Measurements from ENCODE around the gene EIF3B.

Gene EIF3B

GRCh38 chr7:2314209-2314955 is 40.2 kb upstream of the EIF3B start, which contains the start of gene SNX8:
SNX8 (minus strand) TSS chr7:2314441; CDS start chr7:2314421, 20 bp downstream.
- TF ChIP-seq CTCF (IDR thresholded peaks at IDR 0.05; ENCODE audit: borderline replicate concordance, insufficient read depth, low read depth, low read length): 0 out of 2 replicates have a peak, but pooled peaks have one; percentile 5
- H3K4me3 ChIP-seq (ENCODE audit: low read depth, low read length): peak within 1 kb of the TSS; percentile 93

GRCh38 chr7:2314956-2315530 is 39.6 kb upstream of the EIF3B start:
- H3K4me3 ChIP-seq (ENCODE audit: low read depth, low read length): peak overlapping the region; percentile 53

GRCh38 chr7:2315787-2316186 is 38.8 kb upstream of the EIF3B start:
- TF ChIP-seq CTCF (IDR thresholded peaks at IDR 0.05; ENCODE audit: borderline replicate concordance, insufficient read depth, low read depth, low read length): no peak

GRCh38 chr7:2316578-2316977 is 38.0 kb upstream of the EIF3B start:
- no peak overlapping the region for H3K4me3 ChIP-seq (ENCODE audit: low read depth, low read length)
- no peak for TF ChIP-seq CTCF (IDR thresholded peaks at IDR 0.05; ENCODE audit: borderline replicate concordance, insufficient read depth, low read depth, low read length)

More at GRCh38 chr7:2315787-2316186, 38.8 kb upstream of the EIF3B start:
- no peak overlapping the region for H3K4me3 ChIP-seq (ENCODE audit: low read depth, low read length)

GRCh38 chr7:2317556-2318293 is 36.9 kb upstream of the EIF3B start:
- TF ChIP-seq CTCF (IDR thresholded peaks at IDR 0.05; ENCODE audit: borderline replicate concordance, insufficient read depth, low read depth, low read length): no peak
- no peak overlapping the region for H3K4me3 ChIP-seq (ENCODE audit: low read depth, low read length)

GRCh38 chr7:2321020-2321419 is 33.6 kb upstream of the EIF3B start:
- TF ChIP-seq CTCF (IDR thresholded peaks at IDR 0.05; ENCODE audit: borderline replicate concordance, insufficient read depth, low read depth, low read length): no peak

GRCh38 chr7:2325162-2325561 is 29.5 kb upstream of the EIF3B start:
- no peak for TF ChIP-seq CTCF (IDR thresholded peaks at IDR 0.05; ENCODE audit: borderline replicate concordance, insufficient read depth, low read depth, low read length)
- H3K4me3 ChIP-seq (ENCODE audit: low read depth, low read length): no peak overlapping the region

More at GRCh38 chr7:2321020-2321419, 33.6 kb upstream of the EIF3B start:
- H3K4me3 ChIP-seq (ENCODE audit: low read depth, low read length): no peak overlapping the region
